ENCODE data around the gene TENT4B.

TENT4B gene

GRCh38 chr16:50276326-50276640 is 123.2 kb downstream of the TENT4B start:
- peak overlapping the region; percentile 83 for H3K4me3 ChIP-seq (ENCODE audit: low read length)
- no peaks in the 10 kb centered on the region for H3K9me2 ChIP-seq (replicated peaks; ENCODE audit: control insufficient read depth, low read length)
- H3K4me2 ChIP-seq (ENCODE audit: low read length): peak overlapping the region; percentile 83
- peaks cover 75% of the 10 kb centered on the region for H3K4me1 ChIP-seq (ENCODE audit: control insufficient read depth, low read length)
- no peaks in the 10 kb centered on the region for H3K27me3 ChIP-seq (ENCODE audit: control insufficient read depth, low read length)
- no peaks in the 10 kb centered on the region for H3K36me3 ChIP-seq (ENCODE audit: control insufficient read depth, low read length)
- H3F3A ChIP-seq (ENCODE audit: control insufficient read depth, insufficient read depth): peaks cover 20% of the 10 kb centered on the region; the same call in 1 of the 2 replicates
- no peaks in the 10 kb centered on the region for H4K20me1 ChIP-seq (ENCODE audit: control insufficient read depth, insufficient read depth, low read depth, low read length)
- no peaks in the 10 kb centered on the region for H3K9me3 ChIP-seq (ENCODE audit: control insufficient read depth, insufficient read depth, low read length)
- H3K79me2 ChIP-seq (ENCODE audit: control insufficient read depth, low read length): peaks cover 45% of the 10 kb centered on the region
- H3K27ac ChIP-seq (ENCODE audit: low read depth, low read length): peak overlapping the region; percentile 77
- no peak for TF ChIP-seq CTCF (IDR thresholded peaks at IDR 0.05; ENCODE audit: low read depth, low read length, poor library complexity, severe bottlenecking)
- no peak for TF ChIP-seq EZH2phosphoT487 (IDR thresholded peaks at IDR 0.05; ENCODE audit: borderline replicate concordance, low read length)

- H3K9me2 ChIP-seq (replicated peaks; ENCODE audit: control insufficient read depth, low read length): no peaks in the 10 kb centered on the region
- no peak for TF ChIP-seq EZH2phosphoT487 (IDR thresholded peaks at IDR 0.05; ENCODE audit: borderline replicate concordance, low read length)
- no peak for TF ChIP-seq CTCF (IDR thresholded peaks at IDR 0.05; ENCODE audit: low read depth, low read length, poor library complexity, severe bottlenecking)
- H3K27me3 ChIP-seq (ENCODE audit: control insufficient read depth, low read length): no peaks in the 10 kb centered on the region
- H3F3A ChIP-seq (ENCODE audit: control insufficient read depth, insufficient read depth): peaks cover 20% of the 10 kb centered on the region; the same call in 1 of the 2 replicates
- peak overlapping the region; percentile 77; the same call in 1 of the 2 replicates for H3K27ac ChIP-seq (ENCODE audit: low read depth, low read length)
- no peaks in the 10 kb centered on the region for H3K9me3 ChIP-seq (ENCODE audit: control insufficient read depth, insufficient read depth, low read length)
- peaks cover 50% of the 10 kb centered on the region for H3K79me2 ChIP-seq (ENCODE audit: control insufficient read depth, low read length)
- peak overlapping the region; percentile 3; the same call in 1 of the 2 replicates for H3K4me3 ChIP-seq (ENCODE audit: low read length)
- no peaks in the 10 kb centered on the region for H4K20me1 ChIP-seq (ENCODE audit: control insufficient read depth, insufficient read depth, low read depth, low read length)
- peak overlapping the region; percentile 83 for H3K4me2 ChIP-seq (ENCODE audit: low read length)
- H3K4me1 ChIP-seq (ENCODE audit: control insufficient read depth, low read length): peaks cover 82% of the 10 kb centered on the region
- H3K36me3 ChIP-seq (ENCODE audit: control insufficient read depth, low read length): no peaks in the 10 kb centered on the region
These were observed 123.9 kb downstream of the TENT4B start for GRCh38 chr16:50276801-50277555.

- H3K27ac ChIP-seq (ENCODE audit: low read depth, low read length): no peak overlapping the region
- no peak for TF ChIP-seq EZH2phosphoT487 (IDR thresholded peaks at IDR 0.05; ENCODE audit: borderline replicate concordance, low read length)
- TF ChIP-seq CTCF (IDR thresholded peaks at IDR 0.05; ENCODE audit: low read depth, low read length, poor library complexity, severe bottlenecking): no peak
- H3K36me3 ChIP-seq (ENCODE audit: control insufficient read depth, low read length): no peaks in the 10 kb centered on the region
- no peaks in the 10 kb centered on the region for H4K20me1 ChIP-seq (ENCODE audit: control insufficient read depth, insufficient read depth, low read depth, low read length)
- H3K9me2 ChIP-seq (replicated peaks; ENCODE audit: control insufficient read depth, low read length): no peaks in the 10 kb centered on the region
- no peak overlapping the region for H3K4me2 ChIP-seq (ENCODE audit: low read length)
- H3K4me3 ChIP-seq (ENCODE audit: low read length): no peak overlapping the region
- peaks cover 60% of the 10 kb centered on the region for H3K79me2 ChIP-seq (ENCODE audit: control insufficient read depth, low read length)
- no peaks in the 10 kb centered on the region for H3K9me3 ChIP-seq (ENCODE audit: control insufficient read depth, insufficient read depth, low read length)
- H3K27me3 ChIP-seq (ENCODE audit: control insufficient read depth, low read length): no peaks in the 10 kb centered on the region
- H3K4me1 ChIP-seq (ENCODE audit: control insufficient read depth, low read length): peaks cover 87% of the 10 kb centered on the region
- H3F3A ChIP-seq (ENCODE audit: control insufficient read depth, insufficient read depth): peaks cover 20% of the 10 kb centered on the region; the same call in 1 of the 2 replicates
These were observed 125.1 kb downstream of the TENT4B start for GRCh38 chr16:50278251-50278650.
